Measurements from ENCODE around the gene KRTAP5-1.
"Not testable (repeated sequence)": the region's sequence is repeated elsewhere in the genome, so short reads cannot be mapped to it uniquely, and the experiment has no call there.

The KRTAP5-1 gene

DNA sequence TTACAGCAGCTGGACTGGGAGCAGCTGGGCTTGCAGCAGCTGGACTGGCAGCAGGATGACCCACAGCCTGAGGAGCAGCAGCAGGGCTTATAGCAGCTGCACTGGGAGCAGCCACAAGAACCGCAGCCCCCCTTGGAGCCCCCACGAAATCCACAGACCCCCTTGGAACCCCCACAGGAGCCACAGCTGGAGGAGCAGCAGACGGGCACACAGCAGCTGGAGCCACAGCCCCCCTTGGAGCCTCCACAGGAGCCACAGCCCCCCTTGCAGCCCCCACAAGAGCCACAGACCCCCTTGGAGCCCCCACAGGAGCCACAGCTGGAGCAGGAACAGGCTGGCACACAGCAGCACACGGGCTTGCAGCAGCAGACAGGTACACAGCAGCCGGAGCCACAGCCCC is 22.8 kb upstream of the KRTAP5-1 start:
- peaks cover 31% of the 10 kb centered on the region for H3K27me3 Mint-ChIP-seq
- H3K36me3 Mint-ChIP-seq (ENCODE audit: low read depth); H3K9me3 Mint-ChIP-seq; H3K4me1 Mint-ChIP-seq (ENCODE audit: low read depth); H3K27ac Mint-ChIP-seq; H3K4me3 Mint-ChIP-seq: not testable (repeated sequence)

GRCh38 chr11:1607156-1607845 is 22.2 kb upstream of the KRTAP5-1 start:
- H3K27ac Mint-ChIP-seq; H3K4me1 Mint-ChIP-seq (ENCODE audit: low read depth); H3K36me3 Mint-ChIP-seq (ENCODE audit: low read depth); H3K9me3 Mint-ChIP-seq; H3K4me3 Mint-ChIP-seq: not testable (repeated sequence)
- peaks cover 31% of the 10 kb centered on the region for H3K27me3 Mint-ChIP-seq

DNA sequence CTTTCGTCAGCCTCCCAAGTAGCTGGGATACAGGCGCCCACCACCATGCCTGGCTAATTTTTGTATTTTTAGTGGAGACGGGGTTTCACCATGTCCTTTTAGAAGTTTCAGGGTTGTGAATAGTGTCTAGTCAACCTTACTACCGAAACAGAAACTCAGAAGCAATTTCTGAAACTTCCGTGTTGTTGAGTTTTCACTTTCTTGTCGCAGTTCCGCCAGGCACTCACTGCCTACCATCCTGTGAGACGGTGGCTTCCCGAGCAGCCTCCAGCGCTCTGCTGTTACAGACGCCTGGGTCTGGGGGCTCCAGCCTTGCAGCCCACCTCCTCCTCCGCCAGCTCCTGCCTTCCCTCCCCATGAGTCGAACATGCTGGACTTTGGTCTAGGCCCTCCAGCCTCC is 20.8 kb upstream of the KRTAP5-1 start:
- not testable (repeated sequence) for H3K4me3 Mint-ChIP-seq; H3K36me3 Mint-ChIP-seq (ENCODE audit: low read depth); H3K9me3 Mint-ChIP-seq; H3K4me1 Mint-ChIP-seq (ENCODE audit: low read depth); H3K27ac Mint-ChIP-seq
- peaks cover 39% of the 10 kb centered on the region for H3K27me3 Mint-ChIP-seq

- Mint-ChIP-seq H3K4me3 (no peak overlapping the region), H3K36me3 (ENCODE audit: low read depth) (no peaks in the 10 kb centered on the region), H3K4me1 (ENCODE audit: low read depth) (no peaks in the 10 kb centered on the region), H3K27ac (no peak overlapping the region), H3K9me3 (no peaks in the 10 kb centered on the region), H3K27me3 (peaks cover 42% of the 10 kb centered on the region)
Measured at GRCh38 chr11:1604711-1605110, 19.6 kb upstream of the KRTAP5-1 start.

- Mint-ChIP-seq H3K36me3 (ENCODE audit: low read depth) (no peaks in the 10 kb centered on the region), H3K9me3 (no peaks in the 10 kb centered on the region), H3K27ac (no peak overlapping the region), H3K27me3 (peaks cover 46% of the 10 kb centered on the region), H3K4me3 (no peak overlapping the region), H3K4me1 (ENCODE audit: low read depth) (no peaks in the 10 kb centered on the region)
Measured at GRCh38 chr11:1604181-1604580, 19.1 kb upstream of the KRTAP5-1 start.

DNA sequence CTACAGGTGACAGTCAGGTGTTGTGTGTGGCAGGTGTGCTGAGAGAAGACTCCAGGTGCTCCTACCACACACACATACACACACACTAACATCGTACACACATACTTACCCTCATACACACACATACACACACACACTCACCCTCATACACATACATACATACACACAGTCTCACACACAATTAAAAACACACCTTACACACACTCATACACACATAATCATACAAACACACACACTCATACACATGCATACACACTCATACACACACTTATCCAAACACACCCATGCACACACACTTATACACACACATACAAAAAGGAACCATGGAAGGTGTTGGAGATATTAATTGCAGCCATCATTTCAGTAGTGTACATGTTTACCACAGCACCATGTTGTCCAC is 18.5 kb upstream of the KRTAP5-1 start:
- H3K4me1 Mint-ChIP-seq (ENCODE audit: low read depth), result no peaks in the 10 kb centered on the region
- no peaks in the 10 kb centered on the region for H3K9me3 Mint-ChIP-seq
- H3K36me3 Mint-ChIP-seq (ENCODE audit: low read depth), result no peaks in the 10 kb centered on the region
- peaks cover 51% of the 10 kb centered on the region for H3K27me3 Mint-ChIP-seq
- no peak overlapping the region for H3K27ac Mint-ChIP-seq
- H3K4me3 Mint-ChIP-seq, result no peak overlapping the region

DNA sequence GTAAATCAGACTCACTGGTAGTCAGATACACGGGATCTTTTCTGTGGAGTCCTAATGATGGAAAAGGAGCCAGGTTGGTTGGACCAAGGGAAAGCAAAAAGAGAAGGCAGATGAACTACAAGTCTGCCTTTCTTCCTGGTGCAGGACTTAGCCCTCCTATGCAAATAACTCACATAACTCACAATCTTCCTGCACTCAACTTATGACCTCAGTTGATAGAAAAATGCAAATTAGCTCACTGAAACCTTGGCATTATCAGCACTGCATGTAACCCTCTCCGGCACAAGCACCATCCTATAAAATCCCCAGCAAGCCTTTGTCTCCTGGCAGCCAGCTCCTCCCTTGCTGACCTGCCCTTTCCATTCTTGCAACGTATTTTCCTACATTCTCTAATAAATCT is 16.6 kb upstream of the KRTAP5-1 start:
- peaks cover 53% of the 10 kb centered on the region for H3K27me3 Mint-ChIP-seq
- H3K4me1 Mint-ChIP-seq (ENCODE audit: low read depth); H3K9me3 Mint-ChIP-seq; H3K27ac Mint-ChIP-seq; H3K36me3 Mint-ChIP-seq (ENCODE audit: low read depth); H3K4me3 Mint-ChIP-seq: not testable (repeated sequence)

DNA sequence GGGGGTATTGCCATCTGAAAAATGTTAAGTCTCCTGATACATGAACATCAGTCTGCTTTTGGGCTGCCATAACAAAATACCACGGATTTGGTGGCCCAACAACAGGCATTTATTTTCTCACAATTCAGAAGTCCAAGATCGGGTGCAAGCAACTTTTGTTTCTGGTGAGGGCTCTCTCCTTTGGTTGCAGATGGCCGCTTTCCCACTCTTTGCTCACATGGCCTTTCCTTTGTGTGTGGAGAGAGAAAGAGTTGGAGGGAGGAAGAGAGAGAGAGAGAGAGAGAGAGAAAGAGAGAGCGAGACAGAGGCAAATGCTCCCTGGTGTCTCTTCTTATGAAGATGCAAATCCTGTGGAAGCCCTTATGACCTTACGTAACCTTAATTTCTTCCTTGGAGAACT is 15.5 kb upstream of the KRTAP5-1 start:
- Mint-ChIP-seq H3K36me3 (ENCODE audit: low read depth) (no peaks in the 10 kb centered on the region), H3K4me1 (ENCODE audit: low read depth) (no peaks in the 10 kb centered on the region), H3K4me3 (no peak overlapping the region), H3K27me3 (peaks cover 56% of the 10 kb centered on the region), H3K9me3 (no peaks in the 10 kb centered on the region), H3K27ac (no peak overlapping the region)

DNA sequence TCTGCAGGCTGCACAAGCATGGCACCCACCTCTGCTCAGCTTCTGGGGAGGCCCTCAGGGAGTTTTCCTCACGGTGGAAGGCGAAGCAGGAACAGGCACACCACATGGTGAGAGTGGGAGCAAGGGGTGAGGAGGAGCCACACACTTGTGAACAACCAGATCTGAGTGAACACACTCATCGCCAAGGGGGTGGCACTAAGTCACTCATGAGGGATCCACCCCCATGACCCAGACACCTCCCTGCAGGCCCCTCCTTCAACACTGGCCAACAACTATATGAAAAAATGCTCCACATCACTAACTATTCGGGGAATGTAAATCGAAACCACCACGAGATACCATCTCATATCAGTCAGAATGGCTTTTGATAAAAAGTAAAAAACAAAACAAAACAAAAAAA is 13.7 kb upstream of the KRTAP5-1 start:
- Mint-ChIP-seq H3K4me3 (no peak overlapping the region), H3K9me3 (no peaks in the 10 kb centered on the region), H3K27me3 (peaks cover 60% of the 10 kb centered on the region), H3K4me1 (ENCODE audit: low read depth) (no peaks in the 10 kb centered on the region), H3K36me3 (ENCODE audit: low read depth) (no peaks in the 10 kb centered on the region), H3K27ac (no peak overlapping the region)

GRCh38 chr11:1598406-1598805 is 13.3 kb upstream of the KRTAP5-1 start:
- H3K4me3 Mint-ChIP-seq; H3K27ac Mint-ChIP-seq; H3K36me3 Mint-ChIP-seq (ENCODE audit: low read depth); H3K9me3 Mint-ChIP-seq; H3K4me1 Mint-ChIP-seq (ENCODE audit: low read depth): not testable (repeated sequence)
- peaks cover 59% of the 10 kb centered on the region for H3K27me3 Mint-ChIP-seq

DNA sequence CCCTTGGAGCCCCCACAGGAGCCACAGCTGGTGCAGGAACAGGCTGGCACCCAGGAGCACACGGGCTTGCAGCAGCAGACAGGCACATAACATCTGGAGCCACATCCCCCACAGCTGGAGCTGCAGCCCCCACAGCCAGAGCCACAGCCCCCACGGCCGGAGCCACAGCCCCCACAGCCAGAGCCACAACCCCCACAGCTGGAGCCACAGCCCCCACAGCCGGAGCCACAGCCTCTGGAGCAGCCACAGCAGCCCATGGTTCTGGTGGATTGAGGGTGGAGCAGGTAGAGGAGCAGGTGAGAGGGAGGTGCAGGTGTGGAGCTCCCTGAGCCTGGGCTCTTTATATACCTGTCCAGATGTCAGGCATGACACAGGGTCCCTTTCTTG is 12.9 kb upstream of the KRTAP5-1 start, which contains the start of gene KRTAP5-2:
KRTAP5-2 (minus strand) TSS at position 301 of the 387 bp plus-strand sequence; CDS start at position 257, 44 bp downstream.
- Mint-ChIP-seq H3K27me3 (peaks cover 57% of the 10 kb centered on the region), H3K9me3 (no peaks in the 10 kb centered on the region), H3K4me1 (ENCODE audit: low read depth) (no peaks in the 10 kb centered on the region), H3K36me3 (ENCODE audit: low read depth) (no peaks in the 10 kb centered on the region), H3K27ac (no peak within 1 kb of the TSS), H3K4me3 (no peak within 1 kb of the TSS)

- Mint-ChIP-seq H3K36me3 (ENCODE audit: low read depth) (no peaks in the 10 kb centered on the region), H3K4me3 (no peak overlapping the region), H3K27me3 (peaks cover 54% of the 10 kb centered on the region), H3K27ac (no peak overlapping the region), H3K4me1 (ENCODE audit: low read depth) (no peaks in the 10 kb centered on the region), H3K9me3 (no peaks in the 10 kb centered on the region)
Measured at GRCh38 chr11:1597331-1597993, 12.4 kb upstream of the KRTAP5-1 start.

- H3K4me1 Mint-ChIP-seq (ENCODE audit: low read depth); H3K9me3 Mint-ChIP-seq; H3K27ac Mint-ChIP-seq; H3K36me3 Mint-ChIP-seq (ENCODE audit: low read depth); H3K4me3 Mint-ChIP-seq: not testable (repeated sequence)
- peaks cover 46% of the 10 kb centered on the region for H3K27me3 Mint-ChIP-seq
Measured at GRCh38 chr11:1596576-1597121, 11.6 kb upstream of the KRTAP5-1 start.

GRCh38 chr11:1595994-1596575 is 11.0 kb upstream of the KRTAP5-1 start:
- H3K27ac Mint-ChIP-seq; H3K4me1 Mint-ChIP-seq (ENCODE audit: low read depth); H3K9me3 Mint-ChIP-seq; H3K36me3 Mint-ChIP-seq (ENCODE audit: low read depth); H3K4me3 Mint-ChIP-seq: not testable (repeated sequence)
- peaks cover 45% of the 10 kb centered on the region for H3K27me3 Mint-ChIP-seq

DNA sequence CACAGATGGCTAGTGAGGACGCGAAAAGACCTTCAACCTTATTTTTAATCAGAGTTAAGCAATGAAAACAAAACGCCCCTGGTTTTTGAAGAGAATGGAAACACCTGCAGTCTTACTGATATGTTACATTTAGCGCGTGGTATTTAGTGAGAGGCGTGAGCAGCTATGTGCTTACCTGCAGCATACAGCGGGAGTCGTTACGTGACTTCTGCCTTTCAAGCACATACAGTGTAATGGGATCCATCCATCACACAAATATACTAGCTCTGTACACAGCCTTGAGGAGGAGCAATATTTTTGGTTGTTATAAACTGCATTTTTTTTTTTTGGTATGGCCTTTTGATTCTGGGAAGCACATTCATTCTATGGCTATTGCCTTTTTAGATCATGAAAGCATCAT is 7.5 kb upstream of the KRTAP5-1 start:
- Mint-ChIP-seq H3K27ac (no peak overlapping the region), H3K4me1 (ENCODE audit: low read depth) (peaks cover 12% of the 10 kb centered on the region), H3K4me3 (no peak overlapping the region), H3K36me3 (ENCODE audit: low read depth) (no peaks in the 10 kb centered on the region), H3K9me3 (peaks cover 4% of the 10 kb centered on the region), H3K27me3 (peaks cover 27% of the 10 kb centered on the region)

Data from stimulated activated naive CD8-positive, alpha-beta T cell treated with anti-CD3 and anti-CD28 coated beads, Interleukin-15, Interleukin-2, amounts not matched to agents 100 ng/mL and 50 ng/mL, for 24 hours (primary cell).